ENCODE data around the gene CSDE1. TPM values are rescaled to one million over a fixed set of nuclear protein-coding genes. Genes with fewer than 3 reads are reported as not detected.

CSDE1 gene
- total RNA-seq, 1 experiment from 2014 or later, result 362 TPM

DNA sequence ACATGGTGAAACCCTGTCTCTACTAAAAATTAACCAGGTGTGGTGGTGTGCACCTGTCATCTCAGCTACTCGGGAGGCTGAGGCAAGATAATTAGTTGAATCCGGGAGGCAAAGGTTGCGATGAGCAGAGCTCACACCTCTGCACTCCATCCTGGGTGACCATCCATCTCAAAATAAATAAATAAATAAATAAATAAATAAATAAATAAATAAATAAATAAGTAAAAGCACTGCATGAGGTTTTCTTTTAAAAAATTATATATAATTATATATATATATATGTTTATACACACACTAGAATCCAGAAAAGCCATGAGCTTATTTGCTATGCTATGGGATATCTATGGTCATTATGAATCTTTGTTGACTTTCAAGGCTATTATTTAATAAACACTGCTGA is 64.8 kb downstream of the CSDE1 start:
- CTCF ChIA-PET, result no interaction called here
- Mint-ChIP-seq H3K27me3 (ENCODE audit: unreplicated experiment) (peaks cover 30% of the 10 kb centered on the region), H3K4me1 (ENCODE audit: low read depth, unreplicated experiment) (no peaks in the 10 kb centered on the region), H3K4me3 (ENCODE audit: low read depth, unreplicated experiment) (no peak overlapping the region), H3K36me3 (ENCODE audit: insufficient read depth, unreplicated experiment) (no peaks in the 10 kb centered on the region), H3K9me3 (ENCODE audit: low read depth, unreplicated experiment) (no peaks in the 10 kb centered on the region), H3K27ac (ENCODE audit: unreplicated experiment) (no peak overlapping the region)
- intact Hi-C loops (cut with micrococcal nuclease; ENCODE audit: unreplicated experiment), result no loop called here
- TF ChIP-seq, protein P1, sequence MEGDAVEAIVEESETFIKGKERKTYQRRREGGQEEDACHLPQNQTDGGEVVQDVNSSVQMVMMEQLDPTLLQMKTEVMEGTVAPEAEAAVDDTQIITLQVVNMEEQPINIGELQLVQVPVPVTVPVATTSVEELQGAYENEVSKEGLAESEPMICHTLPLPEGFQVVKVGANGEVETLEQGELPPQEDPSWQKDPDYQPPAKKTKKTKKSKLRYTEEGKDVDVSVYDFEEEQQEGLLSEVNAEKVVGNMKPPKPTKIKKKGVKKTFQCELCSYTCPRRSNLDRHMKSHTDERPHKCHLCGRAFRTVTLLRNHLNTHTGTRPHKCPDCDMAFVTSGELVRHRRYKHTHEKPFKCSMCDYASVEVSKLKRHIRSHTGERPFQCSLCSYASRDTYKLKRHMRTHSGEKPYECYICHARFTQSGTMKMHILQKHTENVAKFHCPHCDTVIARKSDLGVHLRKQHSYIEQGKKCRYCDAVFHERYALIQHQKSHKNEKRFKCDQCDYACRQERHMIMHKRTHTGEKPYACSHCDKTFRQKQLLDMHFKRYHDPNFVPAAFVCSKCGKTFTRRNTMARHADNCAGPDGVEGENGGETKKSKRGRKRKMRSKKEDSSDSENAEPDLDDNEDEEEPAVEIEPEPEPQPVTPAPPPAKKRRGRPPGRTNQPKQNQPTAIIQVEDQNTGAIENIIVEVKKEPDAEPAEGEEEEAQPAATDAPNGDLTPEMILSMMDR (IDR thresholded peaks at IDR 0.05; ENCODE audit: unreplicated experiment), result no peak
- DNase-seq, result no peak
- no TSS peak for BruUV-seq (replicated peaks)

DNA sequence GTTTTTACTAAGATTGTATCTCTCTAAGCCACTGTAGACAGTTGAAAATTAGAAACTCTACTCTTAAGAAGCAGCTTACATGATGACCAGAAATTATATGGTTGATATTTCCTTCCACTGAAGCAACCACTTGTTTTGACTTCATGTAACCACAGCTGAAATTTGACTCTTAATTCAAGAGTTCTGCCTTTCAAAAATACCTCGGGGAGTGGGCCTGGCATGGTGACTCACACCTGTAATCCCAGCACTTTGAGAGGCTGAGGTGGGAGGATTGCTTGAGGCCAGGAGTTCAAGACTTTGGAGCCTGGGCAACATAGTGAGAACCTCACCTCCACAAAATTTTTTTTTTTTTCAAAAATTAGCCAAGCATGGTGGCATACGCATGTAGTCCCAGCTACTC is 66.7 kb downstream of the CSDE1 start:
- BruUV-seq (replicated peaks), result no TSS peak
- H3K4me1 Mint-ChIP-seq (ENCODE audit: low read depth, unreplicated experiment), result no peaks in the 10 kb centered on the region
- no peak for DNase-seq
- no peaks in the 10 kb centered on the region for H3K9me3 Mint-ChIP-seq (ENCODE audit: low read depth, unreplicated experiment)
- peaks cover 49% of the 10 kb centered on the region for H3K27me3 Mint-ChIP-seq (ENCODE audit: unreplicated experiment)
- CTCF ChIA-PET, result interaction anchor here (0.7 kb wide), 1 partner anchor 902 kb away, joined by 3 read pairs; no protein-coding TSS in a partner anchor
- no peak overlapping the region for H3K4me3 Mint-ChIP-seq (ENCODE audit: low read depth, unreplicated experiment)
- intact Hi-C loops (cut with micrococcal nuclease; ENCODE audit: unreplicated experiment), result no loop called here
- TF ChIP-seq, protein P1 (IDR thresholded peaks at IDR 0.05; ENCODE audit: unreplicated experiment), result no peak
- H3K27ac Mint-ChIP-seq (ENCODE audit: unreplicated experiment), result no peak overlapping the region
- no peaks in the 10 kb centered on the region for H3K36me3 Mint-ChIP-seq (ENCODE audit: insufficient read depth, unreplicated experiment)

DNA sequence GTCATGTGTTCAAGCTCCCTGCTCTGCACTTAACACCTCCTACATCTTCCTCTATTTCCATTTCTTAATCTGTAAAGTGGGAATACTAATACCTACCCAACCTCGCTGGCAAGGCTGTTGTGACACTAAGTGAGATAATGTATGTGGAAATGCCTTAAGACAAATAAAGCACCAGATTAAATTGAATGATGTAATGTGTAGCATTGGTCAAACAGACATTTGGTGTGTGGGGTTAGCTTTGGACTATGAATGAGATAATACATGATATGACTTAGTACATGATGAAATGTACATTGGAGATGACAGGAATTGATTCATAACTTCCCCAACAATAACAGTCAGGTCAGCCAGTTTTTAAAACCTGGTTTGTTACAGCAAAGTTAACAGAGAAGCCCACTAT is 67.6 kb downstream of the CSDE1 start:
- Mint-ChIP-seq H3K36me3 (ENCODE audit: insufficient read depth, unreplicated experiment) (no peaks in the 10 kb centered on the region), H3K9me3 (ENCODE audit: low read depth, unreplicated experiment) (no peaks in the 10 kb centered on the region), H3K27me3 (ENCODE audit: unreplicated experiment) (peaks cover 58% of the 10 kb centered on the region), H3K4me1 (ENCODE audit: low read depth, unreplicated experiment) (no peaks in the 10 kb centered on the region), H3K4me3 (ENCODE audit: low read depth, unreplicated experiment) (no peak overlapping the region), H3K27ac (ENCODE audit: unreplicated experiment) (no peak overlapping the region)
- TF ChIP-seq, protein P1 (IDR thresholded peaks at IDR 0.05; ENCODE audit: unreplicated experiment), result no peak
- BruUV-seq (replicated peaks), result no TSS peak
- intact Hi-C loops (cut with micrococcal nuclease; ENCODE audit: unreplicated experiment), result no loop called here
- no peak for DNase-seq
- CTCF ChIA-PET, result interaction anchor here (0.5 kb wide), 1 partner anchor 287 kb away, joined by 3 read pairs; no protein-coding TSS in a partner anchor

DNA sequence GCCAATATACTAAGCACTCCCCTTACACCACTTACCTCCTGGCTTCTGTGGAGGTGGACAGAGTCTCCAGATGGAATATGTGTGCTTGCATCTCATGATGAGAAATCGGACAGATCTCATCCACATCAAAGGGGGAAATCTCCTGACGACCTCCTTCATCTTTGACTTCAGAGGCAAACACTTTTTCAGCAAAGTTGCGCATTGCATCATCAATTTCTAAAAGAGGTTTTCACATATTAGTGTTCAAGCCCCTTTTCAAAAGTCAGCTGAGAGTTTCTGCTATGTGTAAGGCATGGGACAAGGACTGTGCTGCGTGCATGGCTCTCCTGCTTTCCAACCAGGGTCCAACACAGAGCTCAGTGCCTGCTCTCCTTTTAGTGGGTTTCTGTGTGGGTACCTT is 69.3 kb downstream of the CSDE1 start:
- Mint-ChIP-seq H3K36me3 (ENCODE audit: insufficient read depth, unreplicated experiment) (no peaks in the 10 kb centered on the region), H3K4me1 (ENCODE audit: low read depth, unreplicated experiment) (no peaks in the 10 kb centered on the region), H3K27me3 (ENCODE audit: unreplicated experiment) (peaks cover 70% of the 10 kb centered on the region), H3K4me3 (ENCODE audit: low read depth, unreplicated experiment) (no peak overlapping the region), H3K27ac (ENCODE audit: unreplicated experiment) (no peak overlapping the region), H3K9me3 (ENCODE audit: low read depth, unreplicated experiment) (no peaks in the 10 kb centered on the region)
- TF ChIP-seq, protein P1 (IDR thresholded peaks at IDR 0.05; ENCODE audit: unreplicated experiment), result no peak
- BruUV-seq (replicated peaks), result no TSS peak
- DNase-seq, result no peak
- CTCF ChIA-PET, result no interaction called here
- intact Hi-C loops (cut with micrococcal nuclease; ENCODE audit: unreplicated experiment), result no loop called here
